ENCODE results near the gene SLC16A5.
"Not testable (repeated sequence)": the region's sequence is repeated elsewhere in the genome, so short reads cannot be mapped to it uniquely, and the experiment has no call there.

The SLC16A5 gene

DNA sequence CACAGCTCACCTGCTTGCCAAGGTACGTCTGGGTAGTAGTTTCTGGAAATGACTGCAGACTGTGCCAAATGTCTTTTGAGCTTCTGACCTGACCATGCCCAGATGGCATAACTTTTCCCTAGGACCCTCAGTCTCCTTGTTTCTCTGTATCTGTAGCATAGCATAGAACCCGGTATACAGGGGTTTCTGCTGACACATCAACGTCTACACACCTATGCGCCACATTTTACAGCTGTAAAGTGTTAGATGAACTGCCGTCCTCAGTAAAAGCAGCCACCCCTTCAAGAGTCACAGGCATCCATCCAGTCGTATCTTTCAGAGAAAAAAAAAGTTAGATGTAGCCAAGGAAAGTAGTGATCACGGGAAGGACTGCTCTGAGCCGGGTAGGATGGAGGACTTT is 23.3 kb upstream of the SLC16A5 start:
- DNase-seq (ENCODE audit: low read depth, low spot score): no peak

DNA sequence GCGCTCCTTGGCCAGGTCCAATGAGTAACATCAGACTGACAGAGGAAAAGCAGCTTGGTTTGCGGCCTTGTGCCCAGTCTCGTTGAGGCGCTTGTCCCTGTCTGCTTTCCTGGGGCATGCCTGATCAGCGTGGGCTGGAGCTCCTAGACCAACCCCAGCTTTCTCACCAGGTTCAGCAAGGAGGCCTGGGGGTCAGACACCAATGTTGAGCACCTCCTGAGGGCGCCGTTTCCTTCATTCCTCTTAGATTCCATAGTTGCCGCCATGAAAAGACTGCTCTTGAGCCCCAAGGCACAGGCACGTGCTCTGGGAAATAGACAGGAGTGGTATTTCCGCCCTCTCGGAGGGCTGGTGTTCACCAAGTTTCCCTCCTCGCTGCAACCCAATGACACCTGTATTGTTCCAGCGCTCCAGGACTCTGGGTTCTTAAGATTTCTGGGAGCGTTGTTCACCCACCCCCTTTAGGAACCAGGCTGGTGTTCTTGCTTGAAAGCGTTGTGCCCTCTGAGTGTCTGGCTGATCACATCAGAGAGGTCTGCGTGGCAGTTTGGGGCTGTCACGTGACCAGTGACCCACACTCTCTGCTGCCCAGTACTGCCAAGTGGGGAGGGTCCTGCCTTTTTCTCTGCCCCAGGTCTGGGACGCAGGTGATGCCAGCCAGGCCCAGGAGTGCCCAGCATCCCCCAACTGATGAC is 22.7 kb upstream of the SLC16A5 start:
- DNase-seq (ENCODE audit: low read depth, low spot score): no peak

DNA sequence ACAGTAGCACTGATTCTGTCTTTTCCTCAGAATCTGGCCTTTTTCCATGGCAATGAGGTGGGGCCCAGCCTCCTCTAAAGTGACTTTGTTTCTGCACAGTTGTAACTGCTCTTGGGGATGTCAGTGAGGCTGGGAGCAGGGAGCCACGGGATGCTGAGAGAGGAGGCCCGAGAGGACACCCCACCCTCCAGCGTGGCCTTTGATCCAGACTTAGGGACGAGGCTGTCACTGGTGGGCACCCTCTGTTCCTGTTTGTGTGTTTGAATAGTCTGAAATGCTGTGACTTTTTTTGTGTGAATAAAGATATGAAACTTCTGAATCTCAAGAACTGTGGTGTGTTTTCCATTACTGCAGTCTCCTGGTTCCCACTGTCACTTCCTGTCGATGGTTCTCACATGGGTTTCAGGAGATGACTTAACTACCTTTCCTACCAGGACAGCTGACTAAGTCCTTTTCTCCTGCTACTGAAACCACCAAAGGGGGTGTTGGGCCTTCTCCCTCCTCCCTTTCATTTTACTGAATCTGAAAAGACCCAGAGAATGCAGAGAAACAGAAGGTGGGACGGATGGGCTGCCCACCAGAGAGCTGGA is 22.1 kb upstream of the SLC16A5 start:
- no peak for DNase-seq (ENCODE audit: low read depth, low spot score)

DNA sequence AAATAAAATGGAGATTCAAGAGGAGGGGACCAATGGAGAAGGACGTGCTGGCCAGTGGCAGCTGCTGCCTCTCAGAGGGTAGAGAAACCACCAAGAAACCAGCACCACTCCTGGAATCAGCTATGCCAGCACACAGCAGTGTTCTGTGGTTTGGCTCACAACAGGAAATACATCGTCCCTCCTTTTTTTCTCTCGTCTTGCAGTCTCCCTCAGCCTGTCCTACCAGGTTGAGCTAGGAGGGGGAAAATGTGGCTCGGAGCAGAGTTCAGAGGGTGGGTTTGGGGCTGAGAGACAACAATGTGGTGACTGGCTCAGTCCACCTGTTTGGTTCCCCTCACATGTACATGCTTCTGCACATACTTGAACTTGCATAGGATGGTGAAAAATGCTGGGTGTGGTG is 19.9 kb upstream of the SLC16A5 start:
- no peak for DNase-seq (ENCODE audit: low read depth, low spot score)

DNA sequence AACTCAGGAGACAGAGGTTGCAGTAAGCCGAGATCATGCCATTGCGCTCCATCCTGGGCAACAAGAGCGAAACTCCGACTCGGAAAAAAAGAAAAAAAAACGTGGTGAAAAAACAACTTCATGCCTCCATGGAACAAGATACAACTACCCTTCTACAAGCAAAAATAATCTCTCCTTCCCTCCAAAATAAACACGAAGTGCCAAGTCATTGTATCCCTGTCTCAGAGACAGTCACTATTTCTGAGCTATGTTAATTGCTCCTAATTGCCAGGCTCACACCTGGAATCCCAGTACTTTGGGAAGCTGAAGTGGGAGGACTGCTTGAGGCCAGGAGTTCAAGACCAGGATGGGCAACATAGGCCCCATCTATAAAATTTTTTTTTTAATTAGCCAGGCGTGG is 19.0 kb upstream of the SLC16A5 start:
- no peak for DNase-seq (ENCODE audit: low read depth, low spot score)

DNA sequence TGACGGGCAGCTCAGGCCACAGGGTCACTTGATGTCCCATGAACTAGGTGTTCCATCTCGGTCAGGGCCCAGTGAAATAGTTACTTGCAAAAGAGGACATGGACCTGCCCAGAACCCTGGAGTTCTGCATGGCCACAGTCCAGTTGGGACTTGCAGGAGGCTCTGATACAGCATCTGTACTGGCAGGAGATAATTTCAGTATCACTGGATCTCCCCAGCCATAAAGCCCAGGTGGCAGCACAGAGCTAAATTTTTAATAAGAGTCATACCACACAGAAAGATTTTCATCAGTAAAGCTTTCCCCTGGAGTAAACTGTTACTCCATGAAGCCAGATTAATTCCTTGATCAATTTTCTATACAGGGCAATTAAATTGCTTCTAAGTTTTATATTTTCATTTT is 18.0 kb upstream of the SLC16A5 start:
- no peak for DNase-seq (ENCODE audit: low read depth, low spot score)

DNA sequence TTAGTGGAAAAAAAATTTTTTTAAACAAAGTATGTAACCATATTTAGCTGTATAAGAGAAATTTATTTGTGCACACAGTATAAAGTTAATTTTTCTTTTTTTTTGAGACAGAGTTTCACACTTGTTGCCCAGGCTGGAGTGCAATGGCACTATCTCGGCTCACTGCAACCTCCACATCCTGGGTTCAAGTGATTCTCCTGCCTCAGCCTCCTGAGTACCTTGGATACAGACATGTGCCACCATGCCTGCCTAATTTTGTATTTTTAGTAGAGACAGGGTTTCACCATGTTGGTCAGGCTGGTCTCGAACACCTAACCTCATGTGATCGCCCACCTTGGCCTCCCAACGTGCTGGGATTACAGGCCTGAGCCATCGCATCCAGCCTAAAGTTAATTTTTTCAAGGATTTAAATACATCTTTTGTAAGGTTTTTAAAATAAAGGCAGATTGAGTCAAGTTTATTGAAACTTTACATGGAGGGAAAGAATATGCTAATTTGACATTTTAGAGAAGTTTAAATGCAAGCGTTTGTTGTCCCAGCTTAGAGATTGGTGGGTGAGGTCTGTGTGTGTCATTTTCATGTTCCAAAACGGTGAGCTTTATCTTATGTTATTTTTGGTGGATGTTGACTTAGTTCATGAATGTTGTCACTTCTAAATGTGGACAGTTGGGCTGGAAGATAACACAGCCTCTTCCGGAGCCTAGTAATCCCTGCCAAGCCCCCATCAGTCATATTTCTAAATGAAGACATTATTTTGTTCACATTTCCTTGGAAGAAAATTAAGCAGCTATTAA is 16.1 kb upstream of the SLC16A5 start:
- DNase-seq (ENCODE audit: low read depth, low spot score): not testable (repeated sequence)

DNA sequence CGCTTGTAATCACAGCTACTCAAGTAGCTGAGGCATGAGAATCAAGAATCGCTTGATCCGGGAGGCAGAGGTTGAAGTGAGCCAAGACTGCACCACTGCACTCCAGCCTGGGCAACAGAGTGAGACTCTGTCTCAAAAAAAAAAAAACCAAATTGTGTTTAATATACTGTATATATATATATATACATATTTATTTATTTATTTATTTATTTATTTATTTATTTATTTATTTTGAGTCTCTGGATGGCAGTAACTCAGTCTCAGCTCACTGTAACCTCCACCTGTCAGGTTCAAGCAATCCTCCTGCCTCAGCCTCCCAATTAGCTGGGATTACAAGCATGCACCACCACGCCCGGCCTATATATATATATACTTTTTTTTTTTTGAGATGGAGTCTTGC is 14.8 kb upstream of the SLC16A5 start:
- DNase-seq (ENCODE audit: low read depth, low spot score): not testable (repeated sequence)

DNA sequence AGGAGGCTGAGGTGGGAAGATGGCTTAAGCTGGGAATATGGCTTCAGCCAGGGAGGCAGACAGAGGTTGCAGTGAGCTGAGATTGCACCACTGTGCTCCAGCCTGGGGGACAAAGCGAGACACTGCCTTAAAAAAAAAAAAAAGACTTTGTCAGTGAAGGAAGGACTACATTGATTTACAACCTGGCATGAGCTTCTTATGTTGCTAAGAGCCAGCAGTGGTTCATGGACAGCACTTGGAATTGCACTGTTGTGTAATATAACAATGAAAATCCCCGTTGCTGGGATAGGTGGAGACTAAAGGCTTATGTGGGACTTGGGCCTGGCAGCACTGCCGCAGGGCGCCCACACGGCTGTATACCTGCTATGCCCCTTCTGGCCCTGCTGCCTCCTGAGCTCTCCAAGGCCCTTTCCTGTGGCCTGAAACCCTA is 14.1 kb upstream of the SLC16A5 start:
- no peak for DNase-seq (ENCODE audit: low read depth, low spot score)

DNA sequence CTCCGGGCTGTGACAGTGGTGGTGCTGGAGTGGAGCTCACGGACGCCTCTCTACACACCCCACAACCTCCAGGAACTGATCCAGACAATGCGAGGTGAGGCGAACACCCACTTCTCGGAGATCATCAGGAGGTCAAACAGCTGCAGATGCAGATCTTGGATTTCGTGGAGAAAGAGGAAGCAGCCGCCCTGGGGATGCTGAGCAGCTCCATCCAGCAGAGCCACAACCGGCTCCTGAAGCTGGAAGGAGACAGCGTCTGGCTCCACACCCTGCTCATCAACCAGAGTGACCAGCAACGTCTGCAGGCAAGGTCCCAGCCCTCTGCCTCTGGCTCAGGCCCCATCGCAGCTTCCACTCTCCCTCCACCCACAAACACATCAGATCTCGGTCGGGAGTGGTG is 13.2 kb upstream of the SLC16A5 start:
- no peak for DNase-seq (ENCODE audit: low read depth, low spot score)

DNA sequence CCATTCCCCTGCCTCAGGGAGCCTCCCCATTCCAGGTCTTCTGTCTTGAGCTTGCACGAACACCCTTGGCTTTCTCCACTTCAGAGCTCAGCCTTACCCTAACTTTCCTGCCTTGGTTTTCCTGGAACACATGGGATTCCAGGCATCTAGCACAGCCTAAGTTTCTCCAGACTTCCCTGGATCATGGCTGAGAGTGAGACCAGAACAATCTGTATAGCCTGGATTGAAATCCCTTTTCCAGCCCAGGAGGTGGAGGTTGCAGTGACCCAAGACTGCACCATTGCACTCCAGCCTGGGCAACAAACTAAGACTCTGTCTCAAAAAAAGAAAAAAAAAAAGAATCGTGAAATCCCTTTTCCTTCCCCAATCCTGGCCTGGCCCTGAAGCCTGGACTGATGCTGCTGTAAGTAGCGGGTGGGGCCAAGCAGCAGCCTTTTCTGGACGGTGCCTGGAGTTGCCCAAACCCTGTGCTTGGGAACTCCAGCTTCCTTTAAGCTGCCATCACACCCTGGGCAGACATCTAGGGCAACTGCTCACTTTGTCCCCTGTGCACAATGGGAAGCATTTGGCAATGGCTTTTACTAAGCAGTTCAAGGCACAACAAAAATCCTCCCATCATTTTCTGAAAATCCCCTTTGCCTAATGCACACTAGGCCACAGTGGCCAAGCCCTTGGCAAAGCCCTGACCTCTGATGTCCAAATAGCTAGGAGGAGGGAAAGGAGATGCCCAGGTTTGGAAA is 12.0 kb upstream of the SLC16A5 start:
- no peak for DNase-seq (ENCODE audit: low read depth, low spot score)

DNA sequence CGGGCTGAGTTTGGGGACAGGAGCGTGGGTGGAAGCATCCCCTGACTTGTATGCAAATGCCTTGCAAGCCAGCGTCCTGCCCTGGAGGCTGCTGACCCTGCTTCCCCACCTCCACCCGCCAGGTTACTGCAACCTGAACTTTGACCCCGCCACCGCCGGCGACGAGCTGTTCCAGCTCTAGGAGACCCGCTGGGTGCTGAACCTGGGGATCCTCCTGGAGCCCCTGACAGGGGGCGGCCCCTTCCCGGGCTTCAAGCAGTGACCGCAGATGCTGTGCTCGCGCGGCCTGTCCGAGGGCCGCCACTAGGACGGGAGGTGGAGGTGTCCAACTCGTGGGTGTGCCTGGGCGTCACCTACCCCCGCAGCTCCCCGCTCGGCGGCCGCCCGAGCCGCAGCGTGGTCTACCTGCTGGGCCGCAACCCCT is 10.7 kb upstream of the SLC16A5 start:
- no peak for DNase-seq (ENCODE audit: low read depth, low spot score)

DNA sequence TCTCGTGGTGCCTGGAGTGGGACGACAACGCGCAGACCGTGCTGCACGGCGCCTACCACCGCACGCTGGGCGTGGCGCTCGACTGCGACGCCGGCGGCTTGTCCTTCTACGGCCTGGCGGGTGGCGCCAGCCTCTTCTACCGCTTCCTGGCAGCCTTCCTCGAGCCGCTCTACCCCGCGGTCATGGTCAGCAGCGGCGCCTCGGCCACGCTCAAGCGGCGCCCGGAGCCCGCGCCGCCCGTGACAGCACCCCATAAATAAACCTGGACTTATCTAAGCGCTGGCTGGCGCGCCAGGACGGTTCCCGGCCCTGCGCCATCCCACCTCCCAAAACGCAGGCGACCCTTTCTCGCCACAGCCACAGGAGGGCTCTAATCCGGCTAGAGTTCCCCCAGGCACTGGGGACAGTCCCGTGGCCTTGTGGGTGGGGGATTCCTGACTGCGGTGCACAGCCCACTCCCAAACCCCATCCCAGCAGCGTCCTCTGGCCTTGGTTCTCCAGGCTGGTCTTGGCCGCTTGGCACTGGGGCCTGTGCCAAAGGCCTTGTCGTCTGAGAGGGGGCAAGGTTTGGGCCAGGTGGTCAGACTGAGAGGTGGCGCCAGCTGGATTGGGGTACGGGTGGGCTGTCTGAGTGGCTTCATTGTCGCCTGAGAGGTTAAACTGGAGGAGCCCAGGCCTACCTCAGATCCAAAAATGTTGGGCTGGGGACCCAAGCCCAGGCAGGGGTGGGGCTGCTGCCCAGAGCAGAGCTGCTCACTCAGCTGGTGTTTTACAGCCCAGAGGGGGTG is 10.1 kb upstream of the SLC16A5 start:
- no peak for DNase-seq (ENCODE audit: low read depth, low spot score)

DNA sequence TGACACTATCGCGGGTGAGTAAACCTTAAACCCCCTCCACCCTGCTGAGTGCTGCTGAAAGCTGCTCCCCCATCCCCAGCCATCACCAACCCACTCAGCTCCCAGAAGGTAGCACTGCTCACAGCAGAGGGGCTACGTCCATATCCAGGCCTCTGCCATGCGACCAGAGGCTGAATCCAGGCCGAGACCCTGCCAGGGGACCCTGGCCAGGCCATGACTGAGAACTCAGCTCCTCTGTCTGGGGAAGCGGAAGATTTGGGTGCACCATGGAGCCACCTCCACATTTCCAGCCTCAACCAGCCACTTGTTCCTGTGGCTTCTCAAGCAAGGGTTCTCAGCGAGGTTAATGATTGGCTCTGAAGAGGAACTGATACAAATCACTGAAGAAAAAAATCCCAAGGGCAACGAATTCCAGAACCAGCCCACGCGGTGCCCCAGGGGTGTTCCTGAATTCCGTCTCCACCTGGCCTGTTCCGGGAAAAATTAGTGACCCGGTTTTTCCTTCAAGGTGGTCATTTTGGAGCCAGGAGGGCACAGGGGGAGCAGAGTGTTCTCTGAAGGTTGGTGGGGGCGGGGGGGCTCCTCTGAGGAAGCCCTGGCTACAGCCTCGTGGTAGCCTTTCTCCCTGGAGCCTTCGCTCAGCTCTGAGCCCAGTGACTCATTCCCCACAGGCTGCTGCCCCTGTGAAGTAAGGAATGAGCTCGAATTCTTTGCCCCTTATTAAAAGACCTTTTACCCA is 9.3 kb upstream of the SLC16A5 start:
- DNase-seq (ENCODE audit: low read depth, low spot score): no peak

DNA sequence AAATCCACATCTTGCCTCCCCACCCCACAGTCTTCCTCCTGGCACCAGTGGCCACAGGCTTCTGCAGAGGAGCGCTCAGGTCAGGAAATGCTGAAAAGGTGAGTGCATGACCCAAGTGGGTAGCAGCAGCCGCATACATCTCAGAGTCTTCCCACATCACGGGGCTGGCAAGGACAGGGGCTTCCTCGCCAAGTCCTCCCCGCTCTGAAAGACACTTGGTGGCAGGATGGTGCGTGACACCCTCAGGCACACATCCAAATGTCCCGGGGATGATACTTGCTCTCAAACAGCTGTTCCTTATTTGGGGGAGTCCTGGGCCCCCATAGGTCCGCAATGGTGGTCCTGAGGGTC is 8.8 kb upstream of the SLC16A5 start:
- DNase-seq (ENCODE audit: low read depth, low spot score): no peak

DNA sequence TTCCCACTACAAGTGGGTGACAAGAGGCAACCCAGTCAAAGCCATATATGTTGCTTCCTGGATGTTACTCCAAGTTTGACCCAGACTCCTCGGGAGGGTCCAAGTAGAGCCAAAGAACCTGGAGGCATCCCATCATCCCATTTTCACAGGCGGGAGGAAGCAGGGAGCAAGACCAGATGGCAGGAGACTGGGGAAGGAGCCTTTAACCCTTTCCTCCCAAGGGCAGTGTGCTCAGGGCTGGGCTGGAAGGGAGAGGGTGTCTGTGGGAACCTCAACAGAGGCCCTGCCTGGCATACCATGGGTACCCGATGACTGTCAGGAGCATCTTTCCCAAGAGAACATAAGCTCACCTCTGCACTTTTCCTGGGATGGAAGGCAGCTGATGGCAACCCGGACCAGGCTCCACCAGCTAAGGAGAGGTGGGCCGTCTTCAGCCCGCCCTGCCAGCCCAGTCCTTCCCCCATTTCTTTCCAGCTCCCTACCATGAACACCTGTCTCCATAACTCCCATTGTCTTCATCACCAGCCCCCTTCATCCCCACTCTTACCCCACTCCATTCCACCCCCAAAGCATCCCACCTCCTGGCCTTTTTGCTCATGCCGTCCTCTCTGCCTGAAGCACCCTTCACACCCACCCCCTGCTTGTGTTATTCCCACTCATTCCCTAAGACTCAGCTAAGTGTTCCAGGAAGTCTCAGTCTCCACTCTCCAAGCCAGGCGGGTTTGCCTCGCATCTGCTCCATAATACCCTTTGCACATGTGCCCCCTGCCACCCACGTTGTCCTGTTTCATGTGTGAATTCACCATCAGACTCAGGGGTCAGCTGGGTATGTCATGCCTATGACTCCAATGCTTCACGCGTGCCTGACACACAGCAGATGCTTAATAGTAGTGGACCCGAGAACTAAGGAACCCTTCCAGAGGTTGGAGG is 5.9 kb upstream of the SLC16A5 start:
- DNase-seq (ENCODE audit: low read depth, low spot score): no peak

DNA sequence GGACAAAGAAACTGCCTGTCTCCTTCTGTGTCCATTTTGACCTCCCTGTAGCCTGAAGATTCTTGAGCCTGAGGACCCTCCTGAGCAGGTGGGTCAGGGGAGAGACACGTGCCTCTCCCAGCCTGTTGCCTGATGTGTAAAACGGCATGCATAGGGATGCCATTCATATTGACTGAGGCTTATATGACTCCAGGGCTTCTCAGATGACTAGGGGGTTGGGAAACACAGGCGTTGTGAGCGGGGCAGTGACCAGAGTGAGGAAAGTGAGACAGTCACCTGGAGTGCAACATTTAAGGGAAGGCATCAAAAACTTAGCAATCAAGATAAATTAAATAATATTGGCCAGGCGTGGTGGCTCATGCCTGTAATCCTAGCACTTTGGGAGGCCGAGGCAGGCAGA is 5.1 kb upstream of the SLC16A5 start:
- DNase-seq (ENCODE audit: low read depth, low spot score): no peak

DNA sequence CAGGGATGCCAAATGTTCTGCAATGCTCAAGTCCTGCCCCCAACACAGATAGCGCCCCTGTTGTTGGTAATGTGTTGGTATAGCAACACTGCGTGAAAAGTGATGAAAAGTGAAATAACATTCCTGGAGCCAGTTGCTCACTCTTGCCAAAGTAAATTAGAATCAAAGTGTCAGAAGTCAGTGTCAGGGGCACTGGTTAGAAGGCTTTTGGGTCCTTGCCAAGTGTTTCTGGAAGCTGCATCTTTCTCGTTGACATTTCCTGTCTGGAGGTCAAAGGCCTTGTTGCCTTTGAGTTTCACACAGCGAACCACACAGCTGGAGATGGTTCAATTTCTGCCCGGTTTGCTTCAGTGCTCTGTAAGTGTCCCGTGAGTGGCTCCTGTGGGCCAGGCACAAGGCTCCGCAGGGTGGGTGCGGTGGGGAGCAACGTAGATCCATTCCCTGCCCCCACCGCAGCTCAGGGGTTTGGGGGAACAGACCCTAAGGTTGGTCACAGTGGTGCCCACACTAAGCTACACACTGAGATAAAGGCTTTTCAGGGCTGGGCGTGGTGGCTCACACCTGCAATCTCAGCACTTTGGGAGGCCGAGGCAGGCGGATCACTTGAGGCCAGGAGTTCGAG is 3.6 kb upstream of the SLC16A5 start:
- DNase-seq (ENCODE audit: low read depth, low spot score): no peak

DNA sequence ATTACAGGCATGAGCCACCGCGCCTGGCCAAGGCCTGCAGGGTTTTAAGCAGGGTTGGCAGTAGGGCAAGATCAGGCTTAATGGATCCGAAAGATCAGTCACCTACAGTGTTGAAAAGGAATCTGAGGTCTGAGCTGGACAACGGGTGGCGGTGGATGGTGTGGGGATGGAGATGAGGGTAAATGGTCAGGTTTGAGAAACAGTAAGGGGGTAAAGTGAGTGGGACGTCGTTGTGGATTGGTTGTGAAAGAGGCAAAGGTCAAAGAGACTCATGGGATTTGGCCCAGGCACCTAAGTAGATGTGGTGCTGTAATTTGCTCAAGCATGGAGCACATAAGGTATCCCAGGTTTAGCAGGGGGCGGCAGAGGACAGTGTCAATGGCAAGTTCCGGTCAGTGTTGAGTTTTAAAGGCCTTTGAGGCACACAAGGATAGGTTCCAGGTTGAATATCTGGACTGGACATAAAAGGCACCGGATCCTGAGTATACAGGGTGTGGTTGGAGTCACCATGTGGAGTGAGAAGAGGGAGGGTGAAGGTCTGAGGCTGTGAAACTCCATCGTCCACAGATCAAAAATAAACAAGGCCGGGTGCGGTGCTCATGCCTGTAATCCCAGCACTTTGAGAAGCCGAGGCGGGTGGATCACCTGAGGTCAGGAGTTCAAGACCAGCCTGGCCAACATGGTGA is 1.1 kb upstream of the SLC16A5 start:
- DNase-seq (ENCODE audit: low read depth, low spot score): no peak
